Measurements from ENCODE around the gene L3MBTL3. TPM values are rescaled to one million over a fixed set of nuclear protein-coding genes. Genes with fewer than 3 reads are reported as not detected.

L3MBTL3 gene
- total RNA-seq, 1 experiment from 2014 or later: 31.5 TPM

DNA sequence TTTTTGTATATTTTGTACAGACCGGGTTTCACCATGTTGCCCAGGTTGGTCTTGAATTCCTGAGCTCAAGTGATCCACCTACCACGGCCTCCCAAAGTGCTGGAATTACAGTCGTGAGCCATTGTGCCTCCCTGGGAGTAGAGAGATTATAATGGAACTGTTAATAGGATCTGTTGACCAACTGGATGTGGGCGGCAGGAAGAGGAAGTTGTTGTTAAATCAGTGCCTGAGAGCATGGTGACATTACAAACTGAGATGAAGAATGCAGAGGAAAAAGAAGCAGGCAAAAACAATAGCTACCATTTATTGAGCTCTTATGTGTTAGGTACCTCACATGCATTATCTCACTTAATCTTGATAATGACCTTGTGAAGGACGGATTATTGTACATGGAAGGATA is 9.2 kb upstream of the L3MBTL3 start:
- Histone ChIP-seq H3K4me1 (ENCODE audit: control insufficient read depth in 1 of 2, insufficient read depth in 2 of 2, low read length in 2 of 2) (no peaks in the 10 kb centered on the region), H3K9me3 (ENCODE audit: control insufficient read depth in 1 of 2, insufficient read depth in 1 of 2, low read depth in 1 of 2, low read length in 2 of 2) (no peaks in the 10 kb centered on the region), H2AFZ (ENCODE audit: low read depth, low read length, poor library complexity, severe bottlenecking) (no peak overlapping the region), H3K27ac (ENCODE audit: low read depth, low read length) (no peak overlapping the region), H4K20me1 (ENCODE audit: insufficient read depth) (no peaks in the 10 kb centered on the region), H3K79me2 (ENCODE audit: insufficient read depth, low read length) (no peaks in the 10 kb centered on the region), H3K4me2 (ENCODE audit: low read length) (no peak overlapping the region), H3K9ac (ENCODE audit: low read length) (no peak overlapping the region), H3K36me3 (ENCODE audit: control insufficient read depth in 1 of 2, insufficient read depth in 2 of 2, low read length in 2 of 2) (no peaks in the 10 kb centered on the region), H3K27me3 (ENCODE audit: insufficient read depth, low read length) (no peaks in the 10 kb centered on the region), H3K4me3 (replicated peaks in 1 of 2; ENCODE audit: low read depth in 1 of 2, low read length in 2 of 2) (no peak overlapping the region), H3K9me2 (ENCODE audit: insufficient read depth) (no peaks in the 10 kb centered on the region)
- CTCF ChIA-PET: no interaction called here
- ATAC-seq (no peak), DNase-seq (ENCODE audit: low read depth, low spot score) (no peak)
- RAD21 ChIA-PET (ENCODE audit: low non-redundant PET in 1 of 2, low total read pairs in 2 of 2, uncharacterized antibody in 2 of 2, unreplicated experiment in 2 of 2): no interaction called here
- no TSS peak for BruUV-seq (replicated peaks)
- intact Hi-C loops (cut with micrococcal nuclease): no loop called here
- POLR2A ChIA-PET: no interaction called here
- no peak for TF ChIP-seq EZH2phosphoT487 (IDR thresholded peaks at IDR 0.05; ENCODE audit: borderline replicate concordance)
- TF ChIP-seq POLR2AphosphoS5 (IDR thresholded peaks at IDR 0.05; ENCODE audit: low read depth, low read length): no peak
- TF ChIP-seq EZH2 (IDR thresholded peaks at IDR 0.05): no peak

DNA sequence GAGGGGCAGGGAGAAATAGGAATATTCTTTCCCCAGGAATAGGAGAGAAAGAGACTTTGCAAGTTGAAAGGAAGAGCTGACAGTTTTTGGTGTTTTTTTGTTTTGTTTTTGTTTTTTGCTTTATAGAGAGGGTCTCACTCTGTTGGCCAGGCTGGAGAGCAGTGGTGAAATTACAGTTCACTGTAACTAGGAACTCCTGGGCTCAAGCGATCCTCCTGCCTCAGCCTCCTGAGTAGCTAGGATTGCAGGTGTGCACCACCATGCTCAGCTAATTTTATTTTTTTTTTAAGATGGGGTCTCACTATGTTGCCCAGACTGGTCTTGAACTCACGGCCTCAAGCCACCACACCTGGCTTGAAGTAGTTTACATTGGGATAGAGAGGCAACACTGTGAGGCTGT is 8.0 kb upstream of the L3MBTL3 start:
- no TSS peak for BruUV-seq (replicated peaks)
- Histone ChIP-seq H4K20me1 (ENCODE audit: insufficient read depth) (no peaks in the 10 kb centered on the region), H3K36me3 (ENCODE audit: control insufficient read depth in 1 of 2, insufficient read depth in 2 of 2, low read length in 2 of 2) (no peaks in the 10 kb centered on the region), H3K4me3 (replicated peaks in 1 of 2; ENCODE audit: low read depth in 1 of 2, low read length in 2 of 2) (no peak overlapping the region), H3K9me2 (ENCODE audit: insufficient read depth) (no peaks in the 10 kb centered on the region), H3K27ac (ENCODE audit: low read depth, low read length) (no peak overlapping the region), H3K4me1 (ENCODE audit: control insufficient read depth in 1 of 2, insufficient read depth in 2 of 2, low read length in 2 of 2) (no peaks in the 10 kb centered on the region), H3K9me3 (ENCODE audit: control insufficient read depth in 1 of 2, insufficient read depth in 1 of 2, low read depth in 1 of 2, low read length in 2 of 2) (no peaks in the 10 kb centered on the region), H3K79me2 (ENCODE audit: insufficient read depth, low read length) (no peaks in the 10 kb centered on the region), H3K27me3 (ENCODE audit: insufficient read depth, low read length) (no peaks in the 10 kb centered on the region), H2AFZ (ENCODE audit: low read depth, low read length, poor library complexity, severe bottlenecking) (no peak overlapping the region), H3K9ac (ENCODE audit: low read length) (no peak overlapping the region), H3K4me2 (ENCODE audit: low read length) (no peak overlapping the region)
- ATAC-seq: no peak
- no peak for TF ChIP-seq CEBPB (IDR thresholded peaks at IDR 0.05; ENCODE audit: low read depth)
- TF ChIP-seq YY1 (IDR thresholded peaks at IDR 0.05; ENCODE audit: extremely low read depth, insufficient replicate concordance, low read depth, low read length): no peak
- no peak for TF ChIP-seq JUND (IDR thresholded peaks at IDR 0.05)
- TF ChIP-seq SP1 (IDR thresholded peaks at IDR 0.05; ENCODE audit: low read depth): no peak
- no peak for TF ChIP-seq FOSL1 (IDR thresholded peaks at IDR 0.05; ENCODE audit: low read depth)
- TF ChIP-seq POLR2A (IDR thresholded peaks at IDR 0.05; ENCODE audit: borderline replicate concordance, extremely low read depth, insufficient read depth, insufficient read length): no peak
- TF ChIP-seq ZNF274 (IDR thresholded peaks at IDR 0.05; ENCODE audit: low read depth, low read length): no peak
- no peak for TF ChIP-seq EZH2 (IDR thresholded peaks at IDR 0.05)
- POLR2A ChIA-PET: no interaction called here
- RAD21 ChIA-PET (ENCODE audit: low non-redundant PET in 1 of 2, low total read pairs in 2 of 2, uncharacterized antibody in 2 of 2, unreplicated experiment in 2 of 2): no interaction called here
- CTCF ChIA-PET: no interaction called here
- intact Hi-C loops (cut with micrococcal nuclease): no loop called here
- DNase-seq (ENCODE audit: low read depth, low spot score): no peak

Data from HCT116 (cell line).